PC-3 (cell line): ENCODE measurements around the gene AADACL4. TPM values are rescaled to one million over a fixed set of nuclear protein-coding genes. Genes with fewer than 3 reads are reported as not detected.

Experiments
- ATAC-seq: fragments of 200-7000 bp; cut with Tn5 transposase; 2 replicates; pipeline ENCODE4 v1.9.1; 2020; ENCODE audit warnings: mild to moderate bottlenecking, moderate library complexity
- BruUV-seq: library from RNA; stranded (reverse); fragments of 400-500 nt; replicated peaks from 2 replicates; lab custom pipeline; 2021; lab: Mats Ljungman, UMichigan
- CTCF ChIA-PET: fragments of 300-600 bp; sonication (Branson Sonifier 250); formaldehyde crosslinking; loops from one replicate; lab custom pipeline; 2022; ENCODE audit warnings: antibody characterized with exemption; lab: Charles Lee
- POLR2A ChIA-PET: fragments of 300-600 bp; sonication (Branson Sonifier 250); formaldehyde crosslinking; loops from one replicate; lab custom pipeline; 2022; ENCODE audit warnings: antibody characterized with exemption; ENCODE audit not compliant: unreplicated experiment; lab: Charles Lee
- DNase-seq: peaks from one replicate; pipeline ENCODE4 v3.0.0-alpha.2; 2015
- H2AFZ ChIP-seq: fragments of 300-600 bp; sonication (generic); 2 replicates; pipeline ENCODE4 v1.6.0; 2016; ENCODE audit warnings: antibody characterized with exemption, low read length
- H3F3A ChIP-seq: fragments of 300-600 bp; sonication (generic); one replicate; pipeline ENCODE4 v1.6.0; 2017; ENCODE audit warnings: antibody characterized with exemption, low read length, control low read depth, mild to moderate bottlenecking; ENCODE audit not compliant: unreplicated experiment
- H3K27ac ChIP-seq: fragments of 300-600 bp; sonication (generic); 2 replicates; pipeline ENCODE4 v1.5.1; 2016; ENCODE audit warnings: mild to moderate bottlenecking, low read length
- H3K27me3 ChIP-seq: fragments of 300-600 bp; sonication (generic); 2 replicates; pipeline ENCODE4 v1.6.1; 2016; ENCODE audit warnings: low read length, mixed read lengths
- H3K36me3 ChIP-seq: fragments of 300-600 bp; sonication (generic); 2 replicates; pipeline ENCODE4 v1.6.1; 2016; ENCODE audit warnings: low read depth, mixed run types, low read length, mixed read lengths
- H3K4me1 ChIP-seq: fragments of 300-600 bp; sonication (generic); 2 replicates; pipeline ENCODE4 v1.5.1; 2016; ENCODE audit warnings: low read length; ENCODE audit not compliant: insufficient read depth
- H3K4me2 ChIP-seq: fragments of 300-600 bp; sonication (generic); 2 replicates; pipeline ENCODE4 v1.6.0; 2016; ENCODE audit warnings: low read length
- H3K4me3 ChIP-seq: fragments of 300-600 bp; sonication (generic); 2 replicates; pipeline ENCODE4 v1.5.1; 2016; ENCODE audit warnings: mild to moderate bottlenecking, low read length, mixed read lengths
- H3K79me2 ChIP-seq: fragments of 300-600 bp; sonication (generic); 2 replicates; pipeline ENCODE4 v1.6.1; 2017; ENCODE audit warnings: low read length, mixed read lengths
- H3K9ac ChIP-seq: fragments of 300-600 bp; sonication (generic); 2 replicates; pipeline ENCODE4 v1.6.0; 2016; ENCODE audit warnings: mild to moderate bottlenecking, low read length
- H3K9me2 ChIP-seq: fragments of 300-600 bp; sonication (generic); replicated peaks from 2 replicates; pipeline ENCODE4 v1.6.1; 2016; ENCODE audit warnings: mixed run types, low read length, mixed read lengths
- H3K9me3 ChIP-seq: fragments of 300-600 bp; sonication (generic); 2 replicates; pipeline ENCODE4 v1.6.1; 2016; ENCODE audit warnings: low read length, mixed read lengths
- H4K20me1 ChIP-seq: fragments of 300-600 bp; sonication (generic); 2 replicates; pipeline ENCODE4 v1.6.1; 2016; ENCODE audit warnings: low read length, mixed read lengths
- CTCF ChIP-seq: fragments of 300-600 bp; sonication (generic); conservative IDR thresholded peaks from 2 replicates; pipeline ENCODE4 v1.5.1; 2017; ENCODE audit warnings: antibody characterized with exemption, low read depth, mild to moderate bottlenecking, low read length
- EZH2 ChIP-seq: fragments of 300-600 bp; sonication (generic); IDR thresholded peaks from one replicate; pipeline ENCODE4 v1.6.1; 2017; ENCODE audit warnings: antibody characterized with exemption, mild to moderate bottlenecking, low read length; ENCODE audit not compliant: unreplicated experiment
- EZH2phosphoT487 ChIP-seq: fragments of 300-600 bp; sonication (generic); IDR thresholded peaks from 2 replicates; pipeline ENCODE4 v1.6.1; 2018; ENCODE audit warnings: mild to moderate bottlenecking, antibody characterized with exemption, low read length, borderline replicate concordance
- intact Hi-C: fragments of 100-400 bp; cut with micrococcal nuclease; formaldehyde crosslinking; loops from 2 replicates; pipeline ENCODE4 v1.9.0; 2023
- total RNA-seq: library from RNA; depleted of rRNA; stranded (reverse); fragments of >200 nt; gene quantifications from 2 replicates; pipeline ENCODE4 v1.2.3, GENCODE V29; 2014; rRNA removed

Gene AADACL4
- total RNA-seq, 1 experiment from 2014 or later: not detected

GRCh38 chr1:12715896-12716437 lies 72.1 kb downstream of the AADACL4 start, which contains the start of gene AADACL3:
Gene AADACL3 (plus strand): TSS chr1:12716110. CDS start chr1:12716177, 67 bp downstream.
- ChIA-PET CTCF (no interaction called here), POLR2A (no interaction called here)
- intact Hi-C loops: no loop called here
- Histone ChIP-seq H3K4me1 (no peaks in the 10 kb centered on the region), H3K27me3 (peaks cover 28% of the 10 kb centered on the region), H3K4me3 (no peak within 1 kb of the TSS), H3K36me3 (no peaks in the 10 kb centered on the region), H3K9me3 (no peaks in the 10 kb centered on the region), H2AFZ (no peak within 1 kb of the TSS), H3F3A (no peaks in the 10 kb centered on the region), H4K20me1 (no peaks in the 10 kb centered on the region), H3K4me2 (no peak within 1 kb of the TSS), H3K27ac (no peak within 1 kb of the TSS), H3K9me2 (no peaks in the 10 kb centered on the region), H3K79me2 (no peaks in the 10 kb centered on the region), H3K9ac (no peak within 1 kb of the TSS)
- BruUV-seq: no TSS peak
- DNase-seq: no peak
- TF ChIP-seq EZH2phosphoT487 (no peak), EZH2 (no peak), CTCF (no peak)
- no peak for ATAC-seq

Other genes starting within 250 kb of the AADACL4 start
- gene DHRS3, start 25.9 kb upstream of the AADACL4 start, total RNA-seq: 105 and 116 TPM in 2 replicates
- not detected in 2 replicates for gene AADACL3, start 72.0 kb downstream of the AADACL4 start, total RNA-seq
- gene CFAP107, start 102.1 kb downstream of the AADACL4 start, total RNA-seq: not detected in 2 replicates
- not detected in 2 replicates for gene PRAMEF12, start 129.7 kb downstream of the AADACL4 start, total RNA-seq
- not detected in 2 replicates for gene PRAMEF1, start 147.3 kb downstream of the AADACL4 start, total RNA-seq
- gene PRAMEF11, start 187.3 kb downstream of the AADACL4 start, total RNA-seq: not detected in 2 replicates
- gene HNRNPCL1, start 204.6 kb downstream of the AADACL4 start, total RNA-seq: not detected in 2 replicates
- not detected in 2 replicates for gene PRAMEF2, start 213.0 kb downstream of the AADACL4 start, total RNA-seq
- gene PRAMEF4, start 242.1 kb downstream of the AADACL4 start, total RNA-seq: not detected in 2 replicates